Sigmoid colon (tissue), 4 donors: ENCODE data around the gene MSL2.

Experiments used
- EP300 ChIP-seq, 4 donors: sonication (generic); formaldehyde crosslinking; IDR thresholded peaks; one replicate each; pipeline ENCODE4 v1.6.1; 2017; ENCODE audit warnings: antibody characterized with exemption in 4 of 4
- POLR2A ChIP-seq, 2 donors: fragments of 450-650 bp; IDR thresholded peaks; one replicate each; pipeline ENCODE4 v1.6.1; 2016; ENCODE audit warnings: antibody characterized with exemption in 2 of 2, mild to moderate bottlenecking in 2 of 2, moderate library complexity in 2 of 2
- TF ChIP-seq, protein P1 (sequence below), 4 experiments: fragments of 450-650 bp in 3 of 4; fragments of 200-600 bp in 1 of 4; IDR thresholded peaks; one replicate each; pipeline ENCODE4 v1.5.1; 2016 to 2019; ENCODE audit warnings: antibody characterized with exemption in 4 of 4, mild to moderate bottlenecking in 3 of 4, moderate library complexity in 2 of 4

DNA sequence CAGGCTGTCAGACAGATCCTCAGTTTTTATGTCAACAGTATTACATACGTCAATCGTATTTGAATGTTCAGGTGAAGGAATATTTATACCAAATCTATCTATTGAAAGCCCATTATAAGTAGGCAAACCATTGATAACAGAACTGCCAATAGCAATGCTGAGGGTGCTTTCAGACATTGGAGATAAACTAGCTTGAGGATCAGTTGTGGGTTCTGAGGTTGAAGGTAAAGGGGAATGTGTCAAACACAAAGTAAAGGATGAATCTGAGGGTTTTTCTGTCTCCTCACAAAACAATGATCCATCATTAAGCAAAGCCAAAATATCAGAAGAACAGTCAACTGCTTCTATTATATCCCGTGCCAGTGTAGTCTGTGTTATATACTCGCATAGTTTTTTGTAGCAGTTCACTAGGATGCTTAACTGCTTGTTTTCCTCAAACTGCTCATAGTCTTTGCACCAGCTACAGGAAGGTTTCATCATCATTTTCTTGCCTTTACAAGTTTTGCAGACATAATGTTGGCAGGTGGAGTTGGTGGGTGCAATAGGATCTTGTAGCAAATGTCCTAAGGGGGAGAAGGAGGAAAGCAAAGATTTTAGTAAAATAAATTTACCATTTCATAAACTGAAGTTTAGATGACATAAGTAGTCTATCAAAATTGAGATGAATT is 43.8 kb downstream of the MSL2 start:
- no peak for TF ChIP-seq POLR2A (IDR thresholded peaks at IDR 0.05)
- no peak for TF ChIP-seq EP300 (IDR thresholded peaks at IDR 0.05)
- TF ChIP-seq, protein P1, sequence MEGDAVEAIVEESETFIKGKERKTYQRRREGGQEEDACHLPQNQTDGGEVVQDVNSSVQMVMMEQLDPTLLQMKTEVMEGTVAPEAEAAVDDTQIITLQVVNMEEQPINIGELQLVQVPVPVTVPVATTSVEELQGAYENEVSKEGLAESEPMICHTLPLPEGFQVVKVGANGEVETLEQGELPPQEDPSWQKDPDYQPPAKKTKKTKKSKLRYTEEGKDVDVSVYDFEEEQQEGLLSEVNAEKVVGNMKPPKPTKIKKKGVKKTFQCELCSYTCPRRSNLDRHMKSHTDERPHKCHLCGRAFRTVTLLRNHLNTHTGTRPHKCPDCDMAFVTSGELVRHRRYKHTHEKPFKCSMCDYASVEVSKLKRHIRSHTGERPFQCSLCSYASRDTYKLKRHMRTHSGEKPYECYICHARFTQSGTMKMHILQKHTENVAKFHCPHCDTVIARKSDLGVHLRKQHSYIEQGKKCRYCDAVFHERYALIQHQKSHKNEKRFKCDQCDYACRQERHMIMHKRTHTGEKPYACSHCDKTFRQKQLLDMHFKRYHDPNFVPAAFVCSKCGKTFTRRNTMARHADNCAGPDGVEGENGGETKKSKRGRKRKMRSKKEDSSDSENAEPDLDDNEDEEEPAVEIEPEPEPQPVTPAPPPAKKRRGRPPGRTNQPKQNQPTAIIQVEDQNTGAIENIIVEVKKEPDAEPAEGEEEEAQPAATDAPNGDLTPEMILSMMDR (IDR thresholded peaks at IDR 0.05), result no peak
